ENCODE data around the gene CDHR3.
"Not testable (repeated sequence)": the region's sequence is repeated elsewhere in the genome, so short reads cannot be mapped to it uniquely, and the experiment has no call there.

CDHR3 gene

GRCh38 chr7:105992905-105993304 is 29.8 kb downstream of the CDHR3 start:
- no peak overlapping the region for H3K27ac ChIP-seq
- H3K36me3 ChIP-seq (ENCODE audit: insufficient read depth, low read length), result no peaks in the 10 kb centered on the region
- H3K9me3 ChIP-seq (ENCODE audit: low read depth, low read length), result no peaks in the 10 kb centered on the region
- no peak overlapping the region for H3K9ac ChIP-seq (ENCODE audit: insufficient read length)
- no peak for TF ChIP-seq EZH2 (IDR thresholded peaks at IDR 0.05)
- TF ChIP-seq POLR2AphosphoS5 (IDR thresholded peaks at IDR 0.05; ENCODE audit: borderline replicate concordance, low read depth, low read length), result no peak
- no peak for TF ChIP-seq FOXP2 (optimal IDR thresholded peaks at IDR 0.05; ENCODE audit: control extremely low read depth, extremely low read length, insufficient read depth)
- no peak overlapping the region for H3K4me3 ChIP-seq
- DNase-seq (ENCODE audit: low read depth, low spot score), result no peak

DNA sequence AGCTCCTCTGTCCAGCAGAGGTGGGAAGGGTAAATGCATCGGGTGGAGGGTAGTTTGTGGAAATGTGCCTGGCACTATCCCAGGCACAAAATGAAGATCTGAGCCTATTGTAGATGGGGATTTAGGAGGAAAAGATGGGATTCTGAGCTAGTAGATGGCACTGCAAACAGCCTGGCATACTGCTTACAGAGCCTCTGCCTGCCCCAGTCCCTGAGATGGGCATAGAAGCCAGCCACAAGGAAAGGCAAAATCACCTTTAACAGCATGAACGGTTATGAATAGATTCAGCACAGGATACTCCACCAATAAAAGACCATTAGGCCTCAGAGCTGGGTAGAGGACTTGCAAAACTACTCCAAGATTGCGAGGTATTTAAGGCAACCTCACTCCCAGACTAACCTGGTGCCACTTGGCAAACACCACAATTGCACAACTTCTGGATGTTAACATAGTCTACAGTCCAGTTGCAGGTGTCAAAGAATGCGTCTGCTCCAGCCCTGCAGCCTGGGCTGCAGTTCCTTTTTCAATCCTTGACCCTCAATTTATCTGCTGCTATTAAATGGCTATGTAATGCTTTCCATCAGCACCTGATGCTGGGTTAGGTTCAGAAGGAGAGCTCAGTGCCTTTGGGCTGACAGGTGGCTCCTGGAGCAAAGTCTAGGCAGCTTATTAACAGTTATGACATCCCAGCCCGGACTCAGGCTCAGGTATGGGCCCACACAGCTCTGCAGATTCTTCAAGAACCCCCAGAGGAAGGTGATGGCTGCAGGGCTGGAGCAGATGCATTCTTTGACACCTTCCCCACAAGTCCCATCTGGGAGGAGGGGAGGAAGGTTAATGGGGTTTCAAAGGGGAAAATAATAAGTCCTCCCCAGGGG is 34.0 kb downstream of the CDHR3 start:
- no peaks in the 10 kb centered on the region for H3K9me3 ChIP-seq (ENCODE audit: low read depth, low read length)
- DNase-seq (ENCODE audit: low read depth, low spot score), result no peak
- H3K27ac ChIP-seq, result no peak overlapping the region
- no peak overlapping the region for H3K9ac ChIP-seq (ENCODE audit: insufficient read length)
- no peak overlapping the region for H3K4me3 ChIP-seq
- H3K36me3 ChIP-seq (ENCODE audit: insufficient read depth, low read length), result no peaks in the 10 kb centered on the region
- TF ChIP-seq FOXP2 (optimal IDR thresholded peaks at IDR 0.05; ENCODE audit: control extremely low read depth, extremely low read length, insufficient read depth) (no peak), POLR2AphosphoS5 (IDR thresholded peaks at IDR 0.05; ENCODE audit: borderline replicate concordance, low read depth, low read length) (no peak), EZH2 (IDR thresholded peaks at IDR 0.05) (no peak)

GRCh38 chr7:105999256-105999655 is 36.2 kb downstream of the CDHR3 start:
- no peak for TF ChIP-seq FOXP2 (optimal IDR thresholded peaks at IDR 0.05; ENCODE audit: control extremely low read depth, extremely low read length, insufficient read depth)
- TF ChIP-seq POLR2AphosphoS5 (IDR thresholded peaks at IDR 0.05; ENCODE audit: borderline replicate concordance, low read depth, low read length), result no peak
- TF ChIP-seq EZH2 (IDR thresholded peaks at IDR 0.05), result no peak
- Histone ChIP-seq H3K9me3 (ENCODE audit: low read depth, low read length) (no peaks in the 10 kb centered on the region), H3K9ac (ENCODE audit: insufficient read length) (no peak overlapping the region), H3K36me3 (ENCODE audit: insufficient read depth, low read length) (no peaks in the 10 kb centered on the region), H3K4me3 (no peak overlapping the region), H3K27ac (no peak overlapping the region)
- no peak for DNase-seq (ENCODE audit: low read depth, low spot score)

GRCh38 chr7:106001196-106001595 is 38.1 kb downstream of the CDHR3 start:
- no peak overlapping the region for H3K4me3 ChIP-seq
- no peaks in the 10 kb centered on the region for H3K36me3 ChIP-seq (ENCODE audit: insufficient read depth, low read length)
- DNase-seq (ENCODE audit: low read depth, low spot score), result no peak
- H3K9ac ChIP-seq (ENCODE audit: insufficient read length), result no peak overlapping the region
- TF ChIP-seq EZH2 (IDR thresholded peaks at IDR 0.05) (no peak), FOXP2 (optimal IDR thresholded peaks at IDR 0.05; ENCODE audit: control extremely low read depth, extremely low read length, insufficient read depth) (no peak)
- no peaks in the 10 kb centered on the region for H3K9me3 ChIP-seq (ENCODE audit: low read depth, low read length)
- H3K27ac ChIP-seq, result no peak overlapping the region

GRCh38 chr7:106001886-106002285 is 38.8 kb downstream of the CDHR3 start:
- Histone ChIP-seq H3K36me3 (ENCODE audit: insufficient read depth, low read length) (no peaks in the 10 kb centered on the region), H3K4me3 (no peak overlapping the region), H3K27ac (no peak overlapping the region), H3K9me3 (ENCODE audit: low read depth, low read length) (no peaks in the 10 kb centered on the region), H3K9ac (ENCODE audit: insufficient read length) (no peak overlapping the region)
- no peak for DNase-seq (ENCODE audit: low read depth, low spot score)
- TF ChIP-seq EZH2 (IDR thresholded peaks at IDR 0.05) (no peak), FOXP2 (optimal IDR thresholded peaks at IDR 0.05; ENCODE audit: control extremely low read depth, extremely low read length, insufficient read depth) (no peak), POLR2AphosphoS5 (IDR thresholded peaks at IDR 0.05; ENCODE audit: borderline replicate concordance, low read depth, low read length) (no peak)

DNA sequence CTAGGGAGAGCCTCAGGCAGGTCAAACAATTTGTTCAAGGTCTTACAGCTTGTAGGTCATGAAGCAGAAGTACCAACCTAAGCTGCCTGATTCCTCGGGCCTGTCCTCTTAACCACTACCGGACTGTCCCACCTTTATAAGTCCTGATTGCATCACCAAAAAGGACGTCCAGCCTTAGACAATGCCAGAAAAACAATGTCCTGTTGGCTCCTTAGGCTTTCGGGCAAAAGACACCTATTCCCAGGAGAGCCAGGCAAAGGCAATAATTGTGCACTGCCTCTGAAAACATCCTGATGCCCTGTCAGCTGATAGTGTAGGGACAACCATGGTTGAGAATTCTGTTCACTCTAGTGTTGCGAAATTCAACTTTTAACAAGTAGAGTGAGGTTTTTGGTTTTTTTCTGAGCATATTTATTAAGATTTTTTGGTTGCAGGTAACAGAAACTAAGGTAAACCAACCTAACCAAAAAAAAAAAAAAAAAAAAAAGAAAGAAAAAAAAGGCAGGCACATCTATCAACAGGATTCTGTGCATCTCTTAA is 40.5 kb downstream of the CDHR3 start:
- no peak overlapping the region for H3K27ac ChIP-seq
- no peak for DNase-seq (ENCODE audit: low read depth, low spot score)
- H3K36me3 ChIP-seq (ENCODE audit: insufficient read depth, low read length), result no peaks in the 10 kb centered on the region
- TF ChIP-seq FOXP2 (optimal IDR thresholded peaks at IDR 0.05; ENCODE audit: control extremely low read depth, extremely low read length, insufficient read depth) (no peak), EZH2 (IDR thresholded peaks at IDR 0.05) (no peak), POLR2AphosphoS5 (IDR thresholded peaks at IDR 0.05; ENCODE audit: borderline replicate concordance, low read depth, low read length) (no peak)
- H3K9ac ChIP-seq (ENCODE audit: insufficient read length), result no peak overlapping the region
- H3K4me3 ChIP-seq, result no peak overlapping the region
- H3K9me3 ChIP-seq (ENCODE audit: low read depth, low read length), result no peaks in the 10 kb centered on the region

GRCh38 chr7:106006906-106007305 is 43.8 kb downstream of the CDHR3 start:
- H3K4me3 ChIP-seq, result no peak overlapping the region
- no peak for DNase-seq (ENCODE audit: low read depth, low spot score)
- no peak overlapping the region for H3K27ac ChIP-seq
- no peak for TF ChIP-seq EZH2 (IDR thresholded peaks at IDR 0.05)
- TF ChIP-seq FOXP2 (optimal IDR thresholded peaks at IDR 0.05; ENCODE audit: control extremely low read depth, extremely low read length, insufficient read depth), result no peak
- no peak for TF ChIP-seq POLR2AphosphoS5 (IDR thresholded peaks at IDR 0.05; ENCODE audit: borderline replicate concordance, low read depth, low read length)
- H3K36me3 ChIP-seq (ENCODE audit: insufficient read depth, low read length), result no peaks in the 10 kb centered on the region
- no peaks in the 10 kb centered on the region for H3K9me3 ChIP-seq (ENCODE audit: low read depth, low read length)
- H3K9ac ChIP-seq (ENCODE audit: insufficient read length), result no peak overlapping the region

DNA sequence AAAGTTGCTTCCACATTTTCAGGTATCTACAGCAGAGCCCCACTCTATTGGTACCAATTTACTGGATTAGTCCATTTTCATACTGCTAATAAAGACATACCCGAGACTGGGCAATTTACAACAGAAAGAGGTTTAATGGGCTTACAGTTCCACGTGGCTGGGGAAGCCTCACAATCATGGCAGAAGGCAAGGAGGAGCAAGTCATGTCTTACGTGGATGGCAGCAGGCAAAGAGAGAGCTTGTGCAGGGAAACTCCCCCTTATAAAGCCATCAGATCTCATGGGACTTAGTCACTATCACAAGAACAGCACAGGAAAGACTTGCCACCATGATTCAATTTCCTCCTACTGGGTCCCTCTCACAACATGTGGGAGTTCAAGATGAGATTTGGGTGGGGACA is 44.7 kb downstream of the CDHR3 start:
- not testable (repeated sequence) for H3K9ac ChIP-seq (ENCODE audit: insufficient read length); H3K36me3 ChIP-seq (ENCODE audit: insufficient read depth, low read length); H3K27ac ChIP-seq; DNase-seq (ENCODE audit: low read depth, low spot score); H3K9me3 ChIP-seq (ENCODE audit: low read depth, low read length); H3K4me3 ChIP-seq
